Thyroid gland (tissue), 4 donors: ENCODE results near the gene OFD1. TPM values are rescaled to one million over a fixed set of nuclear protein-coding genes. Genes with fewer than 3 reads are reported as not detected.
A peak's percentile ranks its signal among the peaks of the same experiment; 100 is the strongest.

Experiments used
- DNase-seq, 2 donors: peaks; one replicate each; pipeline ENCODE4 v3.0.0-alpha.2; 2019
- H3K27ac ChIP-seq, 3 donors: fragments of 200-600 bp; sonication (generic); 1 replicate in 2 of 3; 2 replicates in 1 of 3; pipeline ENCODE4 v1.5.1; 2016 to 2019; ENCODE audit warnings: mild to moderate bottlenecking in 1 of 3, moderate library complexity in 1 of 3
- H3K27me3 ChIP-seq: fragments of 200-600 bp; sonication (generic); one replicate; pipeline ENCODE4 v1.5.1; 2019
- H3K36me3 ChIP-seq, 2 donors: fragments of 200-600 bp; sonication (generic); one replicate each; pipeline ENCODE4 v1.5.1; 2016 to 2019
- H3K4me1 ChIP-seq, 2 donors: fragments of 200-600 bp; sonication (generic); one replicate each; pipeline ENCODE4 v1.5.1; 2017 to 2019
- H3K4me3 ChIP-seq, 3 donors: fragments of 200-600 bp; sonication (generic); replicated peaks in 1 of 3; 1 replicate in 2 of 3; 2 replicates in 1 of 3; pipeline ENCODE4 v1.5.1; 2016; ENCODE audit warnings: mild to moderate bottlenecking in 1 of 3
- H3K9me3 ChIP-seq: fragments of 200-600 bp; sonication (generic); one replicate; pipeline ENCODE4 v1.5.1; 2017
- CTCF ChIP-seq, 6 experiments: fragments of 200-600 bp in 3 of 6; fragments of 450-650 bp in 3 of 6; sonication (generic) in 3 of 6; IDR thresholded peaks; one replicate each; pipeline ENCODE4 v1.5.1; 2016 to 2019; ENCODE audit warnings: antibody characterized with exemption in 6 of 6, mild to moderate bottlenecking in 2 of 6, inconsistent platforms in 1 of 6, moderate library complexity in 1 of 6
- POLR2A ChIP-seq, 2 donors: fragments of 450-650 bp; IDR thresholded peaks; one replicate each; pipeline ENCODE4 v1.6.1; 2017; ENCODE audit warnings: antibody characterized with exemption in 2 of 2, mild to moderate bottlenecking in 2 of 2, moderate library complexity in 1 of 2
- WGBS, 2 donors: methylation state at CpG; one replicate each; pipeline ENCODE4 v1.1.5; 2017; 5-methylcytosine and 5-hydroxymethylcytosine counted together
- intact Hi-C: fragments of 100-400 bp; cut with DNase I; formaldehyde crosslinking; loops from one replicate; pipeline ENCODE4 v1.15.1; 2023
- total RNA-seq, 4 donors: library from RNA; depleted of rRNA; stranded (reverse); fragments of >200 nt; gene quantifications; one replicate each; pipeline ENCODE4 v1.2.3, GENCODE V29; 2016

OFD1 gene
- total RNA-seq, 4 donors from 2014 or later = 33.6 to 46.0 (median 43.5) TPM

- Histone ChIP-seq H3K9me3 (no peaks in the 10 kb centered on the region), H3K36me3 (no peaks in the 10 kb centered on the region), H3K4me1 (peaks cover 10 to 12% of the 10 kb centered on the region in 2 donors), H3K27me3 (no peaks in the 10 kb centered on the region), H3K27ac (no peak overlapping the region), H3K4me3 (no peak overlapping the region)
- TF ChIP-seq POLR2A (IDR thresholded peaks at IDR 0.05) = no peak
- TF ChIP-seq CTCF (IDR thresholded peaks at IDR 0.05) = no peak
- 69 to 80% methylated on average over 7 of the region's 7 CpGs for WGBS, 2 donors
- DNase-seq = no peak
- intact Hi-C loops = no loop called here
These were observed 2.1 kb upstream of the OFD1 start for GRCh38 chrX:13732246-13733067.

- peak overlapping the region; percentile 80 to 88 (median 85) for H3K27ac ChIP-seq
These were observed 1.0 kb upstream of the OFD1 start for GRCh38 chrX:13733506-13733905.

GRCh38 chrX:13741695-13742094 is 7.1 kb downstream of the OFD1 start:
- intact Hi-C loops = no loop called here
- no peaks in the 10 kb centered on the region for H3K9me3 ChIP-seq
- no peak overlapping the region for H3K4me3 ChIP-seq
- WGBS, 2 donors = 87 to 90% methylated on average over 6 of the region's 6 CpGs
- no peak for DNase-seq
- H3K27me3 ChIP-seq = no peaks in the 10 kb centered on the region
- TF ChIP-seq POLR2A (IDR thresholded peaks at IDR 0.05) (no peak), CTCF (IDR thresholded peaks at IDR 0.05) (no peak)
- no peaks in the 10 kb centered on the region for H3K4me1 ChIP-seq
- peaks cover 6 to 10% of the 10 kb centered on the region in 2 donors for H3K36me3 ChIP-seq
- H3K27ac ChIP-seq = no peak overlapping the region

More at GRCh38 chrX:13733506-13733905, 1.0 kb upstream of the OFD1 start:
- intact Hi-C loops = no loop called here
- 30 to 34% methylated on average over 4 of the region's 4 CpGs for WGBS, 2 donors
- DNase-seq = no peak
- no peaks in the 10 kb centered on the region for H3K9me3 ChIP-seq
- H3K27me3 ChIP-seq = no peaks in the 10 kb centered on the region
- H3K4me1 ChIP-seq = peaks cover 10 to 12% of the 10 kb centered on the region in 2 donors
- H3K36me3 ChIP-seq = no peaks in the 10 kb centered on the region
- peak overlapping the region in 1 of 3 donors; percentile 82 for H3K4me3 ChIP-seq
- TF ChIP-seq POLR2A (IDR thresholded peaks at IDR 0.05) (no peak), CTCF (IDR thresholded peaks at IDR 0.05) (no peak)

- intact Hi-C loops = no loop called here
- Histone ChIP-seq H3K36me3 (peaks cover 6 to 10% of the 10 kb centered on the region in 2 donors), H3K4me1 (no peaks in the 10 kb centered on the region), H3K27me3 (no peaks in the 10 kb centered on the region), H3K9me3 (no peaks in the 10 kb centered on the region), H3K4me3 (no peak overlapping the region), H3K27ac (peak overlapping the region in 1 of 3 donors; percentile 30)
- WGBS, 2 donors = 75 to 88% methylated on average over 11 of the region's 13 CpGs
- TF ChIP-seq POLR2A (IDR thresholded peaks at IDR 0.05) (no peak), CTCF (IDR thresholded peaks at IDR 0.05) (no peak)
- no peak for DNase-seq
These were observed 8.0 kb downstream of the OFD1 start for GRCh38 chrX:13742397-13743176.
